Left lung (tissue), 10 donors: ENCODE measurements around the gene GLIS1. TPM values are rescaled to one million over a fixed set of nuclear protein-coding genes. Genes with fewer than 3 reads are reported as not detected.
A peak's percentile ranks its signal among the peaks of the same experiment; 100 is the strongest.

ENCODE experiments used
- ATAC-seq: fragments of 200-7000 bp; cut with Tn5 transposase; one replicate; pipeline ENCODE4 v1.9.1; 2020; ENCODE audit warnings: moderate library complexity
- DNase-seq, 4 donors: peaks; one replicate each; pipeline ENCODE4 v3.0.0-alpha.2; 2013 to 2020
- H3K27ac ChIP-seq, 2 donors: fragments of 200-600 bp; sonication (generic) in 1 of 2; one replicate each; pipeline versions ENCODE4 v1.5.0 to v1.8.0; 2020 to 2021
- H3K27me3 ChIP-seq, 2 donors: fragments of 200-600 bp; sonication (generic) in 1 of 2; one replicate each; pipeline versions ENCODE4 v1.5.0 to v1.8.0; 2020 to 2021
- H3K36me3 ChIP-seq, 2 donors: fragments of 200-600 bp; sonication (generic) in 1 of 2; one replicate each; pipeline versions ENCODE4 v1.5.0 to v1.8.0; 2020 to 2021
- H3K4me1 ChIP-seq, 2 donors: fragments of 200-600 bp; one replicate each; pipeline ENCODE4 v1.8.0; 2021
- H3K4me3 ChIP-seq, 2 donors: fragments of 200-600 bp; sonication (generic) in 1 of 2; one replicate each; pipeline versions ENCODE4 v1.5.0 to v1.8.0; 2020 to 2021; ENCODE audit warnings: mild to moderate bottlenecking in 1 of 2
- H3K9me3 ChIP-seq, 2 donors: fragments of 200-600 bp; sonication (generic) in 1 of 2; one replicate each; pipeline versions ENCODE4 v1.5.0 to v1.8.0; 2020 to 2021
- intact Hi-C, 2 donors: fragments of 100-400 bp; cut with DNase I; formaldehyde crosslinking; loops; one replicate each; pipeline versions ENCODE4 v1.11.2 to v1.14.2; 2022
- polyA plus RNA-seq, 6 donors: library from polyadenylated mRNA; unstranded; fragments of 120-200 nt; gene quantifications; one replicate each; pipeline ENCODE4 v1.2.1, GENCODE V29; 2013; ENCODE audit not compliant: insufficient read length in 6 of 6
- total RNA-seq, 2 donors: library from RNA; stranded (reverse); fragmentation: NEBNext Ultra II Directional; extraction: Animal tissue kit (Norgen Biotek cat#: 25700); gene quantifications; one replicate each; pipeline ENCODE4 v1.2.1, GENCODE V29; 2021
- TF ChIP-seq, protein P1 (sequence below), 2 donors: fragments of 200-600 bp; sonication (generic) in 1 of 2; IDR thresholded peaks; one replicate each; pipeline versions ENCODE4 v1.5.0 to v1.8.0; 2021; ENCODE audit warnings: antibody characterized with exemption in 2 of 2
- donor health status: DM: no; HTN: yes; CAD: no.
- donor health status: DM: no; HTN: no; CAD: no.

The GLIS1 gene
- total and polyA plus RNA-seq, 8 donors = 0.06 to 0.16 (median 0.12) TPM; not detected in 4

DNA sequence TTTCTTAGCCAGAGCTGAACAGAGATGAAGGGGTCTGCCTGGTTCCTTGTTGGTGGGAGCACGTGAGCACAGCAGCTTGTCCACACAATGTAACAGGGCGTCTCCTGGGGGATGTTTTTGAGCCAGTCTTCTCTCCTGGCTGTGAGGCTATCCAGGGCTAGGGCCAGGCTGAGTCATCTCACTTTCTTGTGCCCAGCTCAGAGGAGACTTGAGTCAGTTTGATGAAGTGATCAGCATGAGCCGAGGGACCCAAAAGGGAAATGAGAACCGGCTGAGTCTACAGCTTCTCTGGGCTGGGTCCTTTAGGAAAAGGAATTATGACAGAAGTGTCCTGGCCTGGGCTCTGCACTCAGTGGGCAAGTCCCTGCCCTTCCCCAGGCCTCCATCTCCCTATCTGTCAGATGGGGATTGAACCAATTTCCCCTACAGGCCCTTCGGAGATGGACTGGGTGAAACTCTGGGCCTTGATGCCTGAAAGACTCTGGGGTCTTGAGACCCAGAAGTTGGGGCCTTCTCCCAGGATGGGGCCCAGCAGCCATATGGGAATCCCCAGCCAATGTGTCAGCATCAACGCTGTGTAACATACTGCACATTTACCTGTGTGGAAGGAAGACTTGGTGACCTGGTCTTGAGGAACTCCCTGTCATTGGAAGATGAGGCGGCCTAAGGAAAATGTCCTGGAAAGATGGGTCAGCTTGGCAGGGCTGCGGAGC is 243.2 kb downstream of the GLIS1 start:
- no peak overlapping the region for H3K27ac ChIP-seq
- DNase-seq = no peak
- H3K27me3 ChIP-seq = peaks cover 0 to 25% of the 10 kb centered on the region in 2 donors
- TF ChIP-seq, protein P1, sequence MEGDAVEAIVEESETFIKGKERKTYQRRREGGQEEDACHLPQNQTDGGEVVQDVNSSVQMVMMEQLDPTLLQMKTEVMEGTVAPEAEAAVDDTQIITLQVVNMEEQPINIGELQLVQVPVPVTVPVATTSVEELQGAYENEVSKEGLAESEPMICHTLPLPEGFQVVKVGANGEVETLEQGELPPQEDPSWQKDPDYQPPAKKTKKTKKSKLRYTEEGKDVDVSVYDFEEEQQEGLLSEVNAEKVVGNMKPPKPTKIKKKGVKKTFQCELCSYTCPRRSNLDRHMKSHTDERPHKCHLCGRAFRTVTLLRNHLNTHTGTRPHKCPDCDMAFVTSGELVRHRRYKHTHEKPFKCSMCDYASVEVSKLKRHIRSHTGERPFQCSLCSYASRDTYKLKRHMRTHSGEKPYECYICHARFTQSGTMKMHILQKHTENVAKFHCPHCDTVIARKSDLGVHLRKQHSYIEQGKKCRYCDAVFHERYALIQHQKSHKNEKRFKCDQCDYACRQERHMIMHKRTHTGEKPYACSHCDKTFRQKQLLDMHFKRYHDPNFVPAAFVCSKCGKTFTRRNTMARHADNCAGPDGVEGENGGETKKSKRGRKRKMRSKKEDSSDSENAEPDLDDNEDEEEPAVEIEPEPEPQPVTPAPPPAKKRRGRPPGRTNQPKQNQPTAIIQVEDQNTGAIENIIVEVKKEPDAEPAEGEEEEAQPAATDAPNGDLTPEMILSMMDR (IDR thresholded peaks at IDR 0.05) = no peak
- no peaks in the 10 kb centered on the region for H3K36me3 ChIP-seq
- H3K9me3 ChIP-seq = no peaks in the 10 kb centered on the region
- no peak overlapping the region for H3K4me3 ChIP-seq
- no peaks in the 10 kb centered on the region for H3K4me1 ChIP-seq
- intact Hi-C loops = no loop called here
- ATAC-seq = no peak

DNA sequence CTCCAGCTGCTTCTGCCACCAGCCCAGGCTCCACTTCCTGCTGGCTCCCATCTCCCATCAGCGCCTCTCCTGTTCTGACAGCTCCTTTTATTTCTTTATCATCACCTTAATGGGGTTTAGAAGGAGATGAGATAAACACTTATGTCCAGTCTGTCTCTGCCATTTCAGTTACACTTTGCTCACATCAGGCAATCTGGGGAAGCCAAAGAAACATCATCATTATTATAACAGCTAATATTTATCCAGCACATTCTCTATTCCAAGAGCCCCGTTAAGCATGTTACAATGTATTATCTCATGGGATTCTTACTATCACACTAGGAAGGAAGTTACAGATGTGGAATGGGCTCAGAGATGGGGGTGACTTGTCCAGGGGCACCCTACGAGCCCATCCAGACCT is 248.6 kb downstream of the GLIS1 start:
- H3K27ac ChIP-seq = no peak overlapping the region
- no peak for DNase-seq
- TF ChIP-seq, protein P1 (IDR thresholded peaks at IDR 0.05) = no peak
- no peaks in the 10 kb centered on the region for H3K4me1 ChIP-seq
- H3K4me3 ChIP-seq = no peak overlapping the region
- intact Hi-C loops = no loop called here
- H3K36me3 ChIP-seq = no peaks in the 10 kb centered on the region
- H3K27me3 ChIP-seq = peaks cover 0 to 49% of the 10 kb centered on the region in 2 donors
- no peak for ATAC-seq
- no peaks in the 10 kb centered on the region for H3K9me3 ChIP-seq

DNA sequence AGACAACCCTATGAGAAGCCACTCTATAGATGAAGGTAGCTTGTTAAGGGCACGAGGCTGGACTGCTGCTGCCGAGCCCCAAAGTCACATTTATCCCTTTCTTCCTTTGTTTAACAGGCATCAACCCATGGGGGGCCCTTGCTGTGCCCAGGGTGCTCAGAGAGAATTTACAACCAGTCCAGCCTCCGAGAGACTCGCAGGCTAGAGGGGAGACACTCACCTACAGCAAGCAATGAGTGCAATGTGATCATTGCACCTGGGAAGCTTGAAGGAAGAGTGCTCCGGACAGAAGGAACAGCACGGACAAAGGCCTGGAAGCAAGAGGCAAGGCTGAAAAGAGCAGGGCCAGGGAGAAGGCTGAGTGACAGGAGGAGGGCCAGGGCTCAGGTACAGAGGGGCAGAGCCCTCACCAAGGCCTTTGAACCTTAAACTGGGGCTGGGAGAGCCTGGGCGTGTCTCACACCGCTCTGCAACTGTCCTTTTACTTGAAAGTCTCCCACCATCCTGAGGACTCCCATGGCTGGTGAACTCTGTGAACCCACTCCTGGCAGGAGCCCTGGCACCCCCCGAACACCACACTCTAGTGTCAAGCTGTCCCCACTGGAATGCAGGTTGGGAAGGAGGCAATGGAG is 252.5 kb downstream of the GLIS1 start:
- intact Hi-C loops = loop anchor here in 1 of 2 donors (5.0 to 10.0 kb wide), 2 partner anchors 108 to 266 kb away; no protein-coding TSS in a partner anchor
- Histone ChIP-seq H3K4me1 (no peaks in the 10 kb centered on the region), H3K4me3 (no peak overlapping the region), H3K27me3 (peaks cover 0 to 77% of the 10 kb centered on the region in 2 donors), H3K36me3 (no peaks in the 10 kb centered on the region), H3K9me3 (no peaks in the 10 kb centered on the region), H3K27ac (no peak overlapping the region)
- TF ChIP-seq, protein P1 (IDR thresholded peaks at IDR 0.05) = no peak
- DNase-seq (no peak), ATAC-seq (no peak)

DNA sequence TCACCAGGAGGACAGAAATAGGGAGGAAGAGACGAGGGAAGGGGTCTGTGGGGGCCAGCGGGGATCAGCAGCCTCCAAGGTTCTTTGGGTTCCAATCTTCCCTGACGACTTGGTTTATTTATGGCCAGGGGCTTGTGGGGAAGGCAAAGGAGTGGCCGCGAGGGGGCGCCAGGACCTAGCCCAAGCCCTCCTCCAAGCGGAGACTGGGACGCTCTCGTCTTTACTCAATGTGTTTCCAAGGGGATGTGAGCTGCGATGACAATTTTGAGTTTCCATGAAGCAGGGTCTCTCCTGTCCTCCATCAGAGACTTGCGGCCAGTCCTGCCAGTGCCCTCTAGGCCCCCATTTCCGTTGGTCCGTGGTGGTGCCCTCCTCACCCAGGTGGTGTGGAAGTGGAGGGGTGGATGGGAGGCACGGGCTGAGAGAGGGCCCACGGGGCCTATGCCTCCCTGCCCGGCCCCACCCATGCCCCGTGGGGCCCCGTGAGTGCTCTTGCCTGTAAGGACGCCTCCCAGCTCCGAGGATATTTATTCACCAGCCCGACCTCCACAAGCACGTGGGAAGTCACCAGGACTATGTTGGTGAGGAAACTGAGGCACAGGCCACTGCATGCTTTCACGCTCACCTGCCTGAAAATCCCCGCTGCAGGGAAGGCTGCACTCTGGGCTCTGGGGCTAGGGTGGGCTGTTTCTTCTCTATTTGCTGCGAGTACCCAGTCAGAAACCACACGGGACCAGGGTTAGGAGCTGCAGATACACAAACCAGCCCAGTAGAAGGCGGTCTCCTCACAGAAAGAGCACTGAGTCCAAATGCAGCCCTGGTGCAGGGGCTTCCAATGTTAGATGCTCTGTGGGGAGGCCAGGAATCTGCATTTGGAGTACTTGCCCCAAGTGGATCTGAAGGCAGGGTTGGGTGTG is 253.2 kb downstream of the GLIS1 start:
- Histone ChIP-seq H3K27me3 (peaks cover 0 to 73% of the 10 kb centered on the region in 2 donors), H3K36me3 (no peaks in the 10 kb centered on the region), H3K4me3 (no peak overlapping the region), H3K27ac (no peak overlapping the region), H3K4me1 (no peaks in the 10 kb centered on the region), H3K9me3 (no peaks in the 10 kb centered on the region)
- peak; percentile 66 to 90 (median 82) for DNase-seq
- TF ChIP-seq, protein P1 (IDR thresholded peaks at IDR 0.05) = peak; percentile 72 to 78
- intact Hi-C loops = loop anchor here in 1 of 2 donors (5.0 to 10.0 kb wide), 2 partner anchors 109 to 267 kb away; no protein-coding TSS in a partner anchor
- peak; percentile 98 for ATAC-seq
